ENCODE results near the gene NPAS3. TPM values are rescaled to one million over a fixed set of nuclear protein-coding genes. Genes with fewer than 3 reads are reported as not detected.

Gene NPAS3
- total RNA-seq, 2 experiments from 2014 or later: not detected

DNA sequence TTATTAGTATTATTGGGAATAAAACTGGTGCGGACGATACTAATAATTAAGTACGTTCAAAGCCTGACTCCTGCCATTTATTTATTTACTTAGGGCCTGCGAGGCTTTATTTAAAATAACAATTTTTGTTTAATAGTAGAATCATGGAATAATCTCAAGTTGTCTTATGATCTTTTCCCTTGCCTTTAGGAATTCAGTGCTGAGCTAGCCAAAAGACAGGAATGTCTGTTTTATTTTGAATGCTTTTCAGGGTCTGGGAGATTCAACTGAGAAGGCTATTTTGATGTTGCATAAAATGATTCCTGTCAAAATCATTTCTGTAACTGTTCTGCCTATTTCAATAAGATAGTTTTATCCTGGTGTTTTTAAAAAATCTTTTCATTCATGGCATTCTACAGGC is 522.4 kb downstream of the NPAS3 start:
- H3K36me3 ChIP-seq (ENCODE audit: insufficient read depth, low read length): no peaks in the 10 kb centered on the region
- CTCF ChIA-PET (ENCODE audit: unreplicated experiment): no interaction called here
- no peaks in the 10 kb centered on the region for H3K9me3 ChIP-seq (ENCODE audit: low read length)
- H2AFZ ChIP-seq (ENCODE audit: low read length): no peak overlapping the region
- no TSS peak for BruUV-seq (replicated peaks)
- no peak overlapping the region for H3K4me2 ChIP-seq (ENCODE audit: low read length)
- TF ChIP-seq EZH2phosphoT487 (IDR thresholded peaks at IDR 0.05; ENCODE audit: borderline replicate concordance, low read depth, low read length): no peak
- no peak for TF ChIP-seq CTCF (conservative IDR thresholded peaks at IDR 0.05; ENCODE audit: low read length)
- no peaks in the 10 kb centered on the region for H3K79me2 ChIP-seq (ENCODE audit: insufficient read depth, low read depth, low read length)
- intact Hi-C loops (cut with micrococcal nuclease; ENCODE audit: unreplicated experiment): no loop called here
- DNase-seq (ENCODE audit: low spot score): no peak
- no peaks in the 10 kb centered on the region for H3K4me1 ChIP-seq (ENCODE audit: insufficient read depth, low read length, poor library complexity, severe bottlenecking)
- no peak overlapping the region for H3K27ac ChIP-seq (ENCODE audit: low read depth, low read length, poor library complexity, severe bottlenecking)
- no peak overlapping the region for H3K4me3 ChIP-seq (ENCODE audit: low read depth, low read length, poor library complexity, severe bottlenecking)
- POLR2A ChIA-PET: no interaction called here
- no peaks in the 10 kb centered on the region for H4K20me1 ChIP-seq (ENCODE audit: insufficient read depth, low read length)
- no peaks in the 10 kb centered on the region for H3K9me2 ChIP-seq (ENCODE audit: insufficient read depth, low read length)

DNA sequence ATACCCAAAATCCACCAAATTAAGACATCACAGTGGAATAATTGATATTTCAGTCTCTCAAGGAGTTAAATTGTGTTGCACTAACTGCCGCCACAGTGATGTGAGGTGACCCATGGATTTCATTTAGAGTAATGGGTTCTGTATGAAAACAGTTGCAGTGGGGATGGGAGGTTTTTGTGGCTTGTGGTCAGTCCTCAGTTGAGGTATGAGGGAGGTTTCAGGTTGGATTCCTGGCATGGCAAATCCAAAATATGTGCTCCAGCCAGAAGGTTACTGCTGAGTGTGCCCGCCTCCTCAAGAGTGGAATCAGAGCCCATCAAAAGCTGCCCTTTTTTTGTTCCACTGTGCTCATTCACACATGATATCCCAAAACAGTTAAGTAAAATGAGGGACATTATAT is 525.1 kb downstream of the NPAS3 start:
- Histone ChIP-seq H3K4me3 (ENCODE audit: low read depth, low read length, poor library complexity, severe bottlenecking) (no peak overlapping the region), H3K4me2 (ENCODE audit: low read length) (no peak overlapping the region), H3K9me3 (ENCODE audit: low read length) (no peaks in the 10 kb centered on the region), H3K79me2 (ENCODE audit: insufficient read depth, low read depth, low read length) (no peaks in the 10 kb centered on the region), H4K20me1 (ENCODE audit: insufficient read depth, low read length) (no peaks in the 10 kb centered on the region), H3K27ac (ENCODE audit: low read depth, low read length, poor library complexity, severe bottlenecking) (no peak overlapping the region), H2AFZ (ENCODE audit: low read length) (no peak overlapping the region), H3K4me1 (ENCODE audit: insufficient read depth, low read length, poor library complexity, severe bottlenecking) (no peaks in the 10 kb centered on the region), H3K36me3 (ENCODE audit: insufficient read depth, low read length) (no peaks in the 10 kb centered on the region), H3K9me2 (ENCODE audit: insufficient read depth, low read length) (no peaks in the 10 kb centered on the region)
- DNase-seq (ENCODE audit: low spot score): no peak
- BruUV-seq (replicated peaks): no TSS peak
- intact Hi-C loops (cut with micrococcal nuclease; ENCODE audit: unreplicated experiment): no loop called here
- ChIA-PET POLR2A (no interaction called here), CTCF (ENCODE audit: unreplicated experiment) (no interaction called here)
- no peak for TF ChIP-seq CTCF (conservative IDR thresholded peaks at IDR 0.05; ENCODE audit: low read length)
- TF ChIP-seq EZH2phosphoT487 (IDR thresholded peaks at IDR 0.05; ENCODE audit: borderline replicate concordance, low read depth, low read length): no peak

DNA sequence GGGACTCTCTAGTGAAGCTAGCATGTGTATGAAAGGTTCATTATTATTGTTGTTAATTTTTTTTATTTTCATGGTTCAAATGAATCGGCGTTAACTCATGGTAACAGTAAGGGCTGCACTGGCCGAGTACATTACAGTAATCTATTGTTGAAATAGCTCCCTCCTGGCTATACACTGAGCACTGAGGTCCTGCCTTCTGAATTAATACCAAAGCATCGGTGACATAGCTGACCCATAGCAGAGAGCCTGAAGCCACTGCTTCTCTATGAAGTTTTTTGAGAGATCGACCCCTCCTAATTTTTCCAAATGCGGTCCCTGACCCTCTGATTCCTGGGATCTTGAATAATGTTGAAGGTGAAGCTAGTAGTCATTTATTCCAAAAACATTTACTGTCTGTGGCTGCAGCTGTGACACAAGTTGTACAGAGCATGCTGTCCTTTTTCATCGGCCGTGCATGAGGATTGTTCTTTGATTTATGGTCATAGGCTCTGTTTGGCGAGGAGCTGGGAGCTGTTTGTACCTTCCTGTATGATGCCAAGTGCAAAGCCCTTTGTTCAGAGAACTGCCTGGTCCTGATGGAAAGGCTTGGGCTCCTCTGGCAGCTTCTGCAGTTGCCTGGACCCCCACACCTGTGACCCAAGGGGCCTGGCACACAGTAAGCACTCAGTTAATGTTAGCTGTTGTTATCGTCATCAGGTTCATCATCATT is 525.7 kb downstream of the NPAS3 start:
- TF ChIP-seq CTCF (conservative IDR thresholded peaks at IDR 0.05; ENCODE audit: low read length): no peak
- no peak for TF ChIP-seq EZH2phosphoT487 (IDR thresholded peaks at IDR 0.05; ENCODE audit: borderline replicate concordance, low read depth, low read length)

More for the DNA sequence above, 525.7 kb downstream of the NPAS3 start:
- ChIA-PET POLR2A (no interaction called here), CTCF (ENCODE audit: unreplicated experiment) (no interaction called here)
- no peaks in the 10 kb centered on the region for H3K36me3 ChIP-seq (ENCODE audit: insufficient read depth, low read length)
- no peak overlapping the region for H3K4me2 ChIP-seq (ENCODE audit: low read length)
- no peak overlapping the region for H2AFZ ChIP-seq (ENCODE audit: low read length)
- no peaks in the 10 kb centered on the region for H3K9me3 ChIP-seq (ENCODE audit: low read length)
- H3K4me1 ChIP-seq (ENCODE audit: insufficient read depth, low read length, poor library complexity, severe bottlenecking): no peaks in the 10 kb centered on the region
- no peak overlapping the region for H3K4me3 ChIP-seq (ENCODE audit: low read depth, low read length, poor library complexity, severe bottlenecking)
- no peaks in the 10 kb centered on the region for H3K9me2 ChIP-seq (ENCODE audit: insufficient read depth, low read length)
- no TSS peak for BruUV-seq (replicated peaks)
- no peak for DNase-seq (ENCODE audit: low spot score)
- no peaks in the 10 kb centered on the region for H4K20me1 ChIP-seq (ENCODE audit: insufficient read depth, low read length)
- intact Hi-C loops (cut with micrococcal nuclease; ENCODE audit: unreplicated experiment): no loop called here
- no peaks in the 10 kb centered on the region for H3K79me2 ChIP-seq (ENCODE audit: insufficient read depth, low read depth, low read length)
- no peak overlapping the region for H3K27ac ChIP-seq (ENCODE audit: low read depth, low read length, poor library complexity, severe bottlenecking)
